H1 (cell line): ENCODE data around the gene ATMIN. TPM values are rescaled to one million over a fixed set of nuclear protein-coding genes. Genes with fewer than 3 reads are reported as not detected.

Source experiments
- EP300 ChIP-seq, 2 experiments: IDR thresholded peaks; 1 replicate in 1 of 2; 2 replicates in 1 of 2; pipeline ENCODE4 v1.6.1; 2011 to 2012; ENCODE audit warnings: low read depth in 2 of 2, low read length in 2 of 2, mild to moderate bottlenecking in 2 of 2, borderline replicate concordance in 1 of 2, inconsistent platforms in 1 of 2, moderate library complexity in 1 of 2
- MAFK ChIP-seq: IDR thresholded peaks from 2 replicates; pipeline ENCODE4 v1.6.1; 2012; ENCODE audit warnings: low read depth, mild to moderate bottlenecking, improper control_type of control experiment, low read length
- RAD21 ChIP-seq, 2 experiments: IDR thresholded peaks in 1 of 2; conservative IDR thresholded peaks in 1 of 2; 2 replicates each; pipeline ENCODE4 v1.6.1; 2011; ENCODE audit warnings: low read depth in 2 of 2, low read length in 2 of 2, improper control_type of control experiment in 1 of 2, inconsistent platforms in 1 of 2, mild to moderate bottlenecking in 1 of 2, moderate library complexity in 1 of 2
- SRF ChIP-seq: IDR thresholded peaks from 2 replicates; pipeline ENCODE4 v1.6.1; 2011; ENCODE audit warnings: mild to moderate bottlenecking, low read depth, low read length, moderate library complexity
- TAF7 ChIP-seq: optimal IDR thresholded peaks from 2 replicates; pipeline ENCODE3; 2011; ENCODE audit warnings: low read depth, mild to moderate bottlenecking, inconsistent platforms, low read length, moderate library complexity, borderline replicate concordance
- USF2 ChIP-seq: IDR thresholded peaks from 2 replicates; pipeline ENCODE4 v1.6.1; 2011; ENCODE audit warnings: low read length, improper control_type of control experiment
- polyA plus RNA-seq, 7 experiments: library from polyadenylated mRNA; depleted of rRNA in 3 of 7; stranded (reverse) in 5 of 7; unstranded in 2 of 7; fragments of >200 nt in 5 of 7; fragments of 200-250 nt in 2 of 7; gene quantifications; 1 replicate in 5 of 7; 2 replicates in 1 of 7; 4 replicates in 1 of 7; pipeline versions ENCODE4 v1.2.1 to v1.2.3, GENCODE V29; 2011 to 2013; ENCODE audit warnings: missing spikeins in 2 of 7, mixed read lengths in 2 of 7
- total RNA-seq: library from RNA; stranded (reverse); fragmentation: NEBNext Ultra II Directional; extraction: Animal tissue kit (Norgen Biotek cat#: 25700); gene quantifications from 2 replicates; pipeline ENCODE4 v1.2.1, GENCODE V29; 2021

The ATMIN gene
- total and polyA plus RNA-seq, 2 of the 8 experiments (the other 6 are each of a cell fraction or from before 2014, with no cell fraction given): 34.8 to 59.8 TPM

DNA sequence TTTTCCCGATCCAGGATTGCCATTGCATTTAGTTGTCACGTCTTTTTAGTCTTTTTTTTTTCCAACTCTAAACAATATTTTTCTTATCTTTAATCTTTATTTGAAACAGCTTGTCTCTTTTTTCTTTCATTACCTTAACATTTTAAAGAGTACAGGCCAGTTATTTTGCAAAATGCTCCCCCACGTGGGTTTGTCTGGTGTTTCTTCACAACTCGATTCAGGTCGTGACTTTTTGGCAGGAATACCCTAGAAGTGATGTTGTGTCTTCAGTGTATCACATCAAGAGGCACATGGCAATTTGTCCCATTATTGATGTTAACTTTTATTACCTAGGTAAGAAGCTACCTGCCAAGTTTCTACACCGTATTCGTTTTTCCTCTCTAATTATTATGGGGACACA, 46.9 kb upstream of the ATMIN start (continued):
- no peak for TF ChIP-seq USF2
- no peak for TF ChIP-seq EP300 (IDR thresholded peaks at IDR 0.05; ENCODE audit: borderline replicate concordance in 1 of 2, low read depth in 2 of 2, low read length in 2 of 2)
- no peak for TF ChIP-seq TAF7
- no peak for TF ChIP-seq MAFK
- no peak for TF ChIP-seq RAD21 (IDR thresholded peaks at IDR 0.05 in 1 of 2, conservative IDR thresholded peaks at IDR 0.05 in 1 of 2; ENCODE audit: low read depth in 2 of 2, low read length in 2 of 2)
- no peak for TF ChIP-seq SRF
- TF ChIP-seq, all 59 proteins: peak for 0
